GM12865 (cell line): ENCODE results near the gene MYH11.

Experiments
- DNase-seq: peaks from one replicate; pipeline ENCODE4 v3.0.0; 2010; ENCODE audit warnings: low read depth
- H3K4me3 ChIP-seq: 2 replicates; pipeline ENCODE4 v1.5.1; 2011; ENCODE audit warnings: mild to moderate bottlenecking, low read depth, low read length, control low read depth
- TF ChIP-seq, protein P1 (sequence below): IDR thresholded peaks from 2 replicates; pipeline ENCODE4 v1.5.1; 2011; ENCODE audit warnings: low read length, control low read depth, low read depth, inconsistent platforms; ENCODE audit not compliant: insufficient read depth; ENCODE audit errors: missing control alignments

MYH11 gene

DNA sequence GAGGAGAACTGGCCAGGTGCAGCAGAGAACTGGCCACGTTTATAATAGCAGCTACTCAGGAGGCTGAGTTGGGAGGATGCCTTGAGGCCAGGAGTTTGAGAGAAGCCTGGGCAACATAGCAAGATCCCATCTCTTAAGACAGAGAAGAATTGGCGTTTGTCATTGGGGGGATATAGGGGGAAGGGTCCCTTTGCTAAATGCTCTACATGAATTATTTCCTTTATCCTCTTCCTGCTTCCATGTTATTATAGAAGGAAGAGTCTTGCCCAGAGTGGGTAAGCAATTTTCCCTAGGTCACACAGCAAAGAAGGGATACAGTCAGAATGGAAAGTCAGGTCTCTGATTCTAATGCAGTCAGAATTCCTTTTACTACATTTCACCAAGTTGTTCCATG, 68.0 kb downstream of the MYH11 start:
- no peak for DNase-seq
- H3K4me3 ChIP-seq: no peak overlapping the region
- TF ChIP-seq, protein P1, sequence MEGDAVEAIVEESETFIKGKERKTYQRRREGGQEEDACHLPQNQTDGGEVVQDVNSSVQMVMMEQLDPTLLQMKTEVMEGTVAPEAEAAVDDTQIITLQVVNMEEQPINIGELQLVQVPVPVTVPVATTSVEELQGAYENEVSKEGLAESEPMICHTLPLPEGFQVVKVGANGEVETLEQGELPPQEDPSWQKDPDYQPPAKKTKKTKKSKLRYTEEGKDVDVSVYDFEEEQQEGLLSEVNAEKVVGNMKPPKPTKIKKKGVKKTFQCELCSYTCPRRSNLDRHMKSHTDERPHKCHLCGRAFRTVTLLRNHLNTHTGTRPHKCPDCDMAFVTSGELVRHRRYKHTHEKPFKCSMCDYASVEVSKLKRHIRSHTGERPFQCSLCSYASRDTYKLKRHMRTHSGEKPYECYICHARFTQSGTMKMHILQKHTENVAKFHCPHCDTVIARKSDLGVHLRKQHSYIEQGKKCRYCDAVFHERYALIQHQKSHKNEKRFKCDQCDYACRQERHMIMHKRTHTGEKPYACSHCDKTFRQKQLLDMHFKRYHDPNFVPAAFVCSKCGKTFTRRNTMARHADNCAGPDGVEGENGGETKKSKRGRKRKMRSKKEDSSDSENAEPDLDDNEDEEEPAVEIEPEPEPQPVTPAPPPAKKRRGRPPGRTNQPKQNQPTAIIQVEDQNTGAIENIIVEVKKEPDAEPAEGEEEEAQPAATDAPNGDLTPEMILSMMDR: no peak

DNA sequence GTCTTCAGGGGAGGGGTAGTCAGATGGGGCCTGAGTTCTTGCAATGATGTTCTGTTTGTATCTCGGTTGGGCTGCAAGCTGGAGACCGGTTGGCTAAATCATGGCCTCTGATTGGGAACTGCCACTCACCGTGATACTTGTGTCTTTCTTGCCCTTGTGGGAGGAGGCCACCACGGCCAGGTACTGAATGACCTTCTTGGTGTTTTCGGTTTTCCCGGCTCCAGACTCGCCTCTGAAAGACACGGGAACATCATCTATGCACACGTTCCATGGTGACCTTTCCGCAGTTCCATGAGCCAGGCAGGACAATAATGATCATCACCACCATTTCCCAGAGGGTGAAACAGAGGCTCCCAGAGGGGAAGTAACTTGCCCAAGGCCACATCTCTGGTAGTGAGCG, 70.3 kb downstream of the MYH11 start:
- no peak for DNase-seq
- TF ChIP-seq, protein P1: no peak
- H3K4me3 ChIP-seq: no peak overlapping the region

DNA sequence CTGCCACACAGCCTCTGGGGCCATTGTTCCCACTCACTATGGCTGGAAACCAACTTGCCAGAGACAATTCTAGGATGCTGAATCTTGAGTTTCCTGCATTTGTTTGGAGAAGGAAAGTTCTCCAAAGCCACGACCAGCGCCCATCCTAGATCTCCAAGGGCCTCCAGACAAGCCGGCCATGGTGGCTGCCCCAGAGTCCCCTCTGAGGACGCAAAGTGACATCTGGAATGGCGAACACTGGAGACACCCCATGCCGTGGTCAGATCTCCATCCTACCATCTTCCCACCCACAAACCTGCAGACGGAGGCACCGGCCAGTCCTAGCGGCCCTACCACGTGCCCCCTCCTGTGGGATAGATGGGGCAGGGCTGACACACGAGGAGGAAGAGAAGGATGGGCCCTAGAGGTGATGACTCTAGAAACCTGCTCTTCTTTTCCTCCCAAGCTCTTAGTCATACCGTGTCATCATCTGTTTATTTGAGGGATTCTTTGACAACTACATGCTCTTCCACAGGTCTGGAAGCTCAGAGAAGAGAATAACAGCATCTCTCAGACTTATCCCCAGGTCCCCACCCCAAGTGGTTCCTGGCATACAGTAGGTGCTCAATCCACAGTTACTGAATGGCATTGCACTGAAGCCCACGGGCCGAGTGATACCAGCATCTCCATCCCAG, 71.3 kb downstream of the MYH11 start:
- TF ChIP-seq, protein P1: no peak
- DNase-seq: no peak
- H3K4me3 ChIP-seq: no peak overlapping the region

DNA sequence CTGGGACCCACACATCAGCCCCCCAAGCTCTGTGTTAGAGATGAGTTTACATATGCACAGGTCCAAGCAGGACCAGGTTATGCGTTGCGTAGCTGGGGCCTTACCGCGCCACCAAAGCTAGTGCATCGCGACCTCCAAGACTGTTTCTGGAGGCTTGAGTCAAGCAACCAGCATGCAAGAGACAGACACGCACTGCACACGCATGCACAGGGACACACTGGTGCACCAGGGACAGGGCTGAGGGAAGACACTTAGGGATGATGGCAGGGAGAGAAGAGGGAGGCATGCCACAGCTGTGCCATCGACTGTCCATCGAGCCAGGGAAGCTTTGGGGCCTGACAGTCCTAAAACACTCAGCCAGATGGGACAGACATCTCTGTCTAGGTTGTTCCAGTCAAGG, 72.8 kb downstream of the MYH11 start:
- TF ChIP-seq, protein P1: no peak
- no peak overlapping the region for H3K4me3 ChIP-seq

DNA sequence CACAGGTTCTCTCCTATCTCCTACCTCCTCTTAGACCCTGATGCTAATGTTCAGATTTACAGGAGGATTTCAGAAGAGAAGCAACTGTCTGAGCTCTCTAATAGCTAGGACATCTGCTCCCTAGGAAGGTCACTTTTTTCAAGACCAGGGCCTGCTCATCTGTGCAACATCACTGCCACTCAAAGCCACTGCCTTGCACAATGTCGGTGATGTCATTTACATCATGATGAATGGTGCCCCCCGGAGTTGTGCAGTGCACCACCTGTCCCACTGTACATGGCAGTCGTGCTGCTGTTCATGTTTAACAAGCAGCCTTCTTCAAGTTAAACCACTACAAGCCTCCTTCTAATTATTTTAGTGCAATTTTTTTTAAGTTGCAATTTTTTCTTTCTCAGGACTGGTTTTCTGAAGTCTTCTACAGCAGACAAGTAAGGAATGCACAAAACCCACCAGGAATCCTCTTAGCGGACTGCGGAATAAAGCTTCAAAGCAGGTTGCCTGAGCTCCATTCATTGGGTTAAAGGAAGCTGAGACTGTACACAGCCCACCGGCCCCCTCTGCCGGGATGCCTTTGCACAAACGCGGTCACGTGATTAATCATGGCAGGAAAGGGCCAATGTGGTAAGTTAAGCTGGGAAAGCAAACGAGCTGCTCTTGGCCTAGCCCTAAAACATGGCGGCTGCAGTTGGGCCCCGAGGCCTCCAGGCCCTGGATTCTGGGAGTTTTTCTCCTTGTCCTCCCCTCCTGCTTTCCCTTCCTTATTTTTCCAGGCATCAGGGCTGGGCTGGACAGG, 74.1 kb downstream of the MYH11 start:
- no peak overlapping the region for H3K4me3 ChIP-seq
- no peak for DNase-seq
- TF ChIP-seq, protein P1: no peak

More for the DNA sequence above, 72.8 kb downstream of the MYH11 start:
- DNase-seq: no peak

DNA sequence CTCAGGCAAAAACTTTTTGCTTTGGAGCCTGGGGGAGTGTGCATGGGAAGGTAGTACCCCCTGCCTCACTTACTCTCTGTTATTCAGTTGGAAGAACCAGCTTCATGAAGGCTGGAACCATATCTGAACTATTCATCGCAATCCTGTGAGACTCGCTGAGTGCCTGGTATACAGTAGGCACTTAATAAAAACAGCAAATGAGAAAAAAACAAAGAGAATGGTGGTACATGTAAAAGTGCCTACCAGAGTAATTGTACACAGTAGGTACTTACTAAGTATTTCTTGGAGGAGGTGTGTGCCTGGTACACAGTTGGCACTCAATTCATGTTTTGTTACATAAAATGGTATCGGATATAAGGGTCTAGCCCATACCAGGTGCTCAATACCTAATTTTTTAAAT, 75.2 kb downstream of the MYH11 start:
- TF ChIP-seq, protein P1: no peak
- DNase-seq: no peak
- H3K4me3 ChIP-seq: no peak overlapping the region
